ENCODE measurements around the gene C16orf86.

DNA sequence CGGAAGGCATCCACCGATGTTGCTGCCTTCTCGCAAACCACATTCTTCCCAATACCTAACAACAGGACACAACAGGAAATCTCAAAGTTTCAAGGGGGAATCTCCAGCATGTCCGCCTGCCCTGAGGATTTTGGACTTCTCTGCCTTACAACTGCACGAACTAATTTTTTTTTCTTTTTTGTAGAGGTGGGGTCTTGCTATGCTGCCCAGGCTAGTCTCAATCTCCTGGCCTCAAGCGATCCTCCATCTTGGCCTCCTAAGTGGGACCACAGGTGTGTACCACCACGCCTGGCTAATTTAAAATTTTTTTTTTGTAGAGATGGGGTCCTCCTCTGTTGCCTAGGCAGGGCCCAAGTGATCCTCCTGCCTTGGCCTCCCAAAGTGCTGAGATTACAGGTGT, 9.4 kb downstream of the C16orf86 start:
- TF ChIP-seq, protein P1, sequence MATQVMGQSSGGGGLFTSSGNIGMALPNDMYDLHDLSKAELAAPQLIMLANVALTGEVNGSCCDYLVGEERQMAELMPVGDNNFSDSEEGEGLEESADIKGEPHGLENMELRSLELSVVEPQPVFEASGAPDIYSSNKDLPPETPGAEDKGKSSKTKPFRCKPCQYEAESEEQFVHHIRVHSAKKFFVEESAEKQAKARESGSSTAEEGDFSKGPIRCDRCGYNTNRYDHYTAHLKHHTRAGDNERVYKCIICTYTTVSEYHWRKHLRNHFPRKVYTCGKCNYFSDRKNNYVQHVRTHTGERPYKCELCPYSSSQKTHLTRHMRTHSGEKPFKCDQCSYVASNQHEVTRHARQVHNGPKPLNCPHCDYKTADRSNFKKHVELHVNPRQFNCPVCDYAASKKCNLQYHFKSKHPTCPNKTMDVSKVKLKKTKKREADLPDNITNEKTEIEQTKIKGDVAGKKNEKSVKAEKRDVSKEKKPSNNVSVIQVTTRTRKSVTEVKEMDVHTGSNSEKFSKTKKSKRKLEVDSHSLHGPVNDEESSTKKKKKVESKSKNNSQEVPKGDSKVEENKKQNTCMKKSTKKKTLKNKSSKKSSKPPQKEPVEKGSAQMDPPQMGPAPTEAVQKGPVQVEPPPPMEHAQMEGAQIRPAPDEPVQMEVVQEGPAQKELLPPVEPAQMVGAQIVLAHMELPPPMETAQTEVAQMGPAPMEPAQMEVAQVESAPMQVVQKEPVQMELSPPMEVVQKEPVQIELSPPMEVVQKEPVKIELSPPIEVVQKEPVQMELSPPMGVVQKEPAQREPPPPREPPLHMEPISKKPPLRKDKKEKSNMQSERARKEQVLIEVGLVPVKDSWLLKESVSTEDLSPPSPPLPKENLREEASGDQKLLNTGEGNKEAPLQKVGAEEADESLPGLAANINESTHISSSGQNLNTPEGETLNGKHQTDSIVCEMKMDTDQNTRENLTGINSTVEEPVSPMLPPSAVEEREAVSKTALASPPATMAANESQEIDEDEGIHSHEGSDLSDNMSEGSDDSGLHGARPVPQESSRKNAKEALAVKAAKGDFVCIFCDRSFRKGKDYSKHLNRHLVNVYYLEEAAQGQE (IDR thresholded peaks at IDR 0.05): no peak
- TF ChIP-seq JUNB (IDR thresholded peaks at IDR 0.05): no peak
- TF ChIP-seq ESRRA (IDR thresholded peaks at IDR 0.05; ENCODE audit: borderline replicate concordance, low read length): no peak
- no peak for TF ChIP-seq EHMT2 (IDR thresholded peaks at IDR 0.05; ENCODE audit: low read depth)
- TF ChIP-seq KDM5A (IDR thresholded peaks at IDR 0.05): no peak
- TF ChIP-seq, protein P2, sequence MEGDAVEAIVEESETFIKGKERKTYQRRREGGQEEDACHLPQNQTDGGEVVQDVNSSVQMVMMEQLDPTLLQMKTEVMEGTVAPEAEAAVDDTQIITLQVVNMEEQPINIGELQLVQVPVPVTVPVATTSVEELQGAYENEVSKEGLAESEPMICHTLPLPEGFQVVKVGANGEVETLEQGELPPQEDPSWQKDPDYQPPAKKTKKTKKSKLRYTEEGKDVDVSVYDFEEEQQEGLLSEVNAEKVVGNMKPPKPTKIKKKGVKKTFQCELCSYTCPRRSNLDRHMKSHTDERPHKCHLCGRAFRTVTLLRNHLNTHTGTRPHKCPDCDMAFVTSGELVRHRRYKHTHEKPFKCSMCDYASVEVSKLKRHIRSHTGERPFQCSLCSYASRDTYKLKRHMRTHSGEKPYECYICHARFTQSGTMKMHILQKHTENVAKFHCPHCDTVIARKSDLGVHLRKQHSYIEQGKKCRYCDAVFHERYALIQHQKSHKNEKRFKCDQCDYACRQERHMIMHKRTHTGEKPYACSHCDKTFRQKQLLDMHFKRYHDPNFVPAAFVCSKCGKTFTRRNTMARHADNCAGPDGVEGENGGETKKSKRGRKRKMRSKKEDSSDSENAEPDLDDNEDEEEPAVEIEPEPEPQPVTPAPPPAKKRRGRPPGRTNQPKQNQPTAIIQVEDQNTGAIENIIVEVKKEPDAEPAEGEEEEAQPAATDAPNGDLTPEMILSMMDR (IDR thresholded peaks at IDR 0.05): no peak
- no peak for TF ChIP-seq POLR2A (IDR thresholded peaks at IDR 0.05; ENCODE audit: low read length)
- no peak for TF ChIP-seq MAZ (IDR thresholded peaks at IDR 0.05; ENCODE audit: borderline replicate concordance, low read depth, low read length)
- no peak for TF ChIP-seq CBX8 (IDR thresholded peaks at IDR 0.05)

All from A549 (cell line).